Measurements from ENCODE around the gene EGLN3. TPM values are rescaled to one million over a fixed set of nuclear protein-coding genes. Genes with fewer than 3 reads are reported as not detected.

The EGLN3 gene
- total RNA-seq, 1 experiment from 2014 or later, result 20.0 TPM

GRCh38 chr14:33891700-33892099 is 59.2 kb downstream of the EGLN3 start:
- no peak overlapping the region for H3K27ac Mint-ChIP-seq
- CTCF ChIA-PET, result no interaction called here
- peaks cover 29% of the 10 kb centered on the region for H3K9me3 Mint-ChIP-seq
- POLR2A ChIA-PET, result no interaction called here
- TF ChIP-seq ZNF425 (CRISPR knock-in tag; conservative IDR thresholded peaks at IDR 0.05) (no peak), OVOL2 (CRISPR knock-in tag; IDR thresholded peaks at IDR 0.05; ENCODE audit: borderline replicate concordance) (no peak), E2F1 (CRISPR knock-in tag; IDR thresholded peaks at IDR 0.05) (no peak), FOXK1 (CRISPR knock-in tag; IDR thresholded peaks at IDR 0.05) (no peak), ZMAT4 (CRISPR knock-in tag; IDR thresholded peaks at IDR 0.05) (no peak), ATF3 (CRISPR knock-in tag; conservative IDR thresholded peaks at IDR 0.05) (no peak), GRHL2 (CRISPR knock-in tag; IDR thresholded peaks at IDR 0.05; ENCODE audit: insufficient replicate concordance, severe bottlenecking) (no peak), ATF6 (CRISPR knock-in tag; IDR thresholded peaks at IDR 0.05) (no peak), ZNF263 (CRISPR knock-in tag; IDR thresholded peaks at IDR 0.05; ENCODE audit: low read depth) (no peak), JUN (CRISPR knock-in tag; IDR thresholded peaks at IDR 0.05) (no peak), RELA (CRISPR knock-in tag; IDR thresholded peaks at IDR 0.05; ENCODE audit: borderline replicate concordance) (no peak), ZBTB43 (CRISPR knock-in tag; IDR thresholded peaks at IDR 0.05) (no peak), E2F5 (CRISPR knock-in tag; IDR thresholded peaks at IDR 0.05) (no peak), ZNF281 (CRISPR knock-in tag; IDR thresholded peaks at IDR 0.05) (no peak)
- ATAC-seq (no peak), DNase-seq (ENCODE audit: low spot score) (no peak)
- H3K4me3 Mint-ChIP-seq, result no peak overlapping the region
- peaks cover 12% of the 10 kb centered on the region for H3K36me3 Mint-ChIP-seq
- H3K27me3 Mint-ChIP-seq (ENCODE audit: low read depth), result no peaks in the 10 kb centered on the region
- H3K4me1 Mint-ChIP-seq, result no peaks in the 10 kb centered on the region
